ENCODE data around the gene AKT2.
"Not testable (repeated sequence)": the region's sequence is repeated elsewhere in the genome, so short reads cannot be mapped to it uniquely, and the experiment has no call there.

AKT2 gene

DNA sequence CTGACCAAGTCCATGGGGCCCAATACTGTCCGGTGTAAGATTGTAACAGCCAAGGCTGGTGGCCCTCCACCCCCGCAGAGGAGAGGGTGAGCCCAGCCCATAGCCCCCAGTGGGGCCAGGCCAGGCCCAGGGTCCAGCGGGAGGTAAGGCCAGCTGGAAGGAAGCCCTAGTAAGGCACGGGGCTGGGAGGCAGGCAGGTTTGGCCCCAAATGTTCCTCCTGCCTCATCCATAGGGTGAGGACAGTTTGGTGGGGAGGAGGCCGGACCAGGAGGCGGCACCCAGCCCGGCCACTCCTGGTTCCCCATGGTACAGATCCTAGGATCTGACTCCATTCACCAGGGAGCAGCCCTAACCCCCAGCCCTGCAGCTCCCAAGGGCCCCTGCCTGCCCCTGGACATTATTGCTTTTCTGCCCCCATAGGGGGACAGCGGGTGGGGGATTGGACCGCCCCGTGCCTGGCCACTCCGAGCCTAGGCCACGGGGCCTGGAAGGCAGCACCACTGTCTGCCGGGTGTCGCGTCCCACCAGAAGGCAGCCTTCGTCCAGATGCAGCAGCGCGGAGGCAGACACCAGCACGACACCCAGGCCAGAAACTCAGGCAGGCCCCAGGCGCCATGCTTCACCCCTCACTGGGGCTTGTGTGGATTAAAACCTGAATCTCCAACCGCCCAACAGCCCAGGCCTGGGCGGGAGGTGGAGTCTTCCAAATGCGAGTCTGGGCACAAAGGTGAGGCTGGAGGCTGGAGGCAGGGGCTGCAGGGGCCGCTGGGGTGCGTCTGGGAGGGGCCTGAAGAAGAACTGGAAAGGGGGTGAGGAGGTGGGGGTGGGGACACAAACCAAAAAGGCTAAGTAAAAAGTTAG lies 52.0 kb downstream of the AKT2 start:
- DNase-seq = no peak

DNA sequence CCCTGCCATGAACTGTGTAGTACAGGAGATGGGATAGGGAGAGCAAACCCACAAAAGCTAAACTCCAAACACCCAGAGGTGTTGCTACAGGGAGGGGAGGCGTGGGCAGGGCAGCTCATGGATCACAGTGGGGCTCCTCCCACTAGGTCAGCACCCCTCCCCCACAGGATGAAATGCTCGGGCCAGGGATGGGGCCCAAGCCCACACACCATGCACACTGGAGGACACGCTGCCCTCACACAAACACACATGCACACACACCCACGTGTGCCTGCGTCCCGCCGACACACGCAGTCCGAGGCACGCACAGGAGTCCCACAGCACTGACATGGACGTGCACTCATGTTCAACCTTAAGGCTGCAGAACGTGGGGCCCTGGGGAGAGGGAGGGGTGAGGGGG lies 52.7 kb downstream of the AKT2 start:
- DNase-seq = no peak

DNA sequence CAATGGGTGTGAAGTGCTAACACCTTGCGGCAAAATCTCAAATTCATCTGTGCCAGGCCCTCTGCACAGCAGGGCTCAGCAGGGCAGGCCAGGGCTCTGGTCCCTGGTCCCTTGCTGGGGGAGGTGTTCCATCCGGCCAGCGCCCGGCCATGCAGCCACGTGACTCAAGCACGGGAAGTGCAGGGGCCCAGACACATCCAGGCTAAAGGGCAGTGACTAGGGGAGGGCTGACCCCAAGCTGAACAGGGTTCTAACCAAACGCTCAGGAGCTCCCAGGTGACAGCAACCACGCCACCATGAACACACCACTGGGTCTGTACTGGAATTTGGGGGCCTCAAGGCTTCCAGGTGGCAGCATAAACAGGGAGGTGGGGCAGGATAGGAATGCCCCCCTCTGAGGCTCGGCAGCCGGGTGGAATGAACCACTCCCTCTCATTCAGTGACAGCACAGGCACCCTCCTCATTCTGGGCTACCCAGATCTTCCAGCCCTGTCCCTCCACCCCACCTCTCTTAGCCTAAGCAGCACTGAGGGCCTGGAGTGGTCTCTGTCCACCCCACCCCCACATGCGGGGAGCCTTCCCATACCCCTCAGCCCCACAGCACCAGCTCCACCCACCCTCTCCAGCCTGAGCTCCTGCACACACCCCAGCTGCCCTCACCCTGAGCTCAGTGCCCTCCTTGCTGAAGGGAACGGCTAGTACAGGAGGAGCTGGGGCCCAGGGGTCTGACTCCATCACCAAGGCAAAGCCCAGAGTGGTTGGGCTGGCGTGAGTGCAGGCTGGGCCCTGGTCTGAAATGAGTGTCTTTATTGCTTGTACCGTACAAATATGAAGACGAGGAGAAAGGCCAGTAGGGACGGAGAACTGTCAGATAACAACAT lies 53.4 kb downstream of the AKT2 start:
- DNase-seq = no peak

DNA sequence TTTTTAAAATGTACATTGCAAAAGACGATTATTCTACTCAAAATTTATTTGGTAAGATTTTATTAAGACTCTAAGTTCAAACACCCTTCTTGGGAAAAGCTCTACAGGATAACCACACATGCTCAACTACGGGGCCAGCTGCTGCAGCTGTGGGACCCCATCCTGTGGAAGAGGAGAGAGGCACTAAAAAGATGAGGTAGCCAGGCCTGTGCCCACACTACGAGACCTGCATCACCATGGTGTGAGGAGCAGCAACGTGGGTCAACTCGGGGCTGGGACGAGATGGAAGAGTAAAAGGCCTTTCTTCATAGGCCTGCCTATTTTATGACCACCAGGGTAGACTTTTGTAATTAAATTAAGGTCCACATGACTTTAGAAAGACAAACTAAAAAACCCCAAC lies 54.1 kb downstream of the AKT2 start:
- DNase-seq = no peak

DNA sequence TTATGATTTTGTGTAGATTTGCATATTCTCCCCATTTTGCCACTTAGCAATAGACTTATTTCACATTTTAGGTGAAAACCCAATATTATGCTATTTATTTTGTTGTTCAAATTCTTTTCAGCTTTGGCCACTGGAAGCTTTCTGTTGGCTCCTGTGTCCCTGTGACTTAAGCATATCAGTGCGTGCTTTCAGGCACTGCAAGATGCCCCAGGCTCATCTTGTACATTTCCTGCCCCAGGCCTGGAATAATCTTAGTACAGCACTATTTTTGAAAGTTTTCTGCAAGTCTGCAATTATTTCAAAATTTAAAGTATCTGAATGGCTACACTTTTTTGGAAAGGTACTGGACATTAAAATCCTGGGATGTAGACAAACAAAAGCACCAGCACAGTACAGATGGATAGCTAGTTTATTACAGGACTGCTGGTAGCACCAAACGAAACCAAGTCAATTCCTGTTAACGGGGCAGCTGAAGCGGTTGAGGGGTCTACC lies 55.2 kb downstream of the AKT2 start:
- DNase-seq = no peak

DNA sequence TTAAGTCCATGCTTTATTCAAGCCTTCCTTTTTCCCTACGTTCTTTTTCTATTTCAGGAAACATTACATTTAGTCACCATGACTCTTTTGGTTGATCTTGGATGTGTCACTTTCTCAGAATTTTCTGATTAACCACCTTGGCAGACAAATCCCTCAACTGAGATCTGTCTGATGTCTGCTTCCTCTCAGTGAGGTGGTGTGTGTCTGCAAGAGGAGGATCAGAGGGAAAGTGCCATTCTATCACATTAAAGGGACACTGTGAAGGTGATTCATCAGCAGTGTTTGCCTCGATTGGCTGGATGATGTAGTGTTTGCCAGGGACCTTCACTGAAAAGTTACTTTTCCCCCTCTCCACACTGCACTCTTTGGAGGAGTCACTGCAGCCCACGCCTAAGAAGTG lies 55.7 kb downstream of the AKT2 start:
- DNase-seq = no peak

DNA sequence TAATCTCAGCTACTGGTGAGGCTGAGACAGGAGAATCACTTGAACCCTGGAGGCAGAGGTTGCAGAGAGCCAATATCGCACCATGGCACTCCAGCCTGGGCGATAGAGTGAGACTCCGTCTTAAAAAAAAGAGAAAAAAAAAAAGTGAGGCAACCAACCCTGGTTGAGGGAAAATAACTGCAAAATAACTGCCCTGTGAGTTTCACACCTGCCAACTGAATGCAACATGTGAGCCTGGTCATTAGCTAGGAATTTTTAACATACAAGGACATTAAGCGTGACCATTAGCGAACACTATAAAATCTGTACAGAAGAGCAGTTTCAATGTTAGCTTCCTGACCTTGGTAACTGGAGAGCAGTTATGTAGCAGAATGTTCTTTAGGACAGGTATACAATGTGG lies 56.3 kb downstream of the AKT2 start:
- no peak for DNase-seq

DNA sequence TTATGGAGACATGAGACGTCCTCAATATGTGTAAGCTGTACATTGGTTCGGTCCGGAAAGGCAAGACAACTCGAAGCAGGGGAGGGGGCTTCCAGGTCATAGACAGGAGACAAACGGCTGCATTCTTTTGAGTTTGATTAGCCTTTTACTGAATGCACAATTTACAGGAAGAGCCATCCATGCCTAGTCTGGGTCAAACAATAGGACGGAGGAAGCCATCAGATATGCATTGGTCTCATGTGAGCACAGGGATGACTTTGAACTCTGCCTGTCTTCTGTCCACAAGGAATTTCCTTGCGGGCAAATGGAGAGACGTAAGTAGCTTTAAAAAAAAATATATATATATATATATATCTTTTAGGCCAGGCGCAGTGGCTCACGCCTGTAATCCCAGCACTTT lies 56.8 kb downstream of the AKT2 start:
- DNase-seq = no peak

DNA sequence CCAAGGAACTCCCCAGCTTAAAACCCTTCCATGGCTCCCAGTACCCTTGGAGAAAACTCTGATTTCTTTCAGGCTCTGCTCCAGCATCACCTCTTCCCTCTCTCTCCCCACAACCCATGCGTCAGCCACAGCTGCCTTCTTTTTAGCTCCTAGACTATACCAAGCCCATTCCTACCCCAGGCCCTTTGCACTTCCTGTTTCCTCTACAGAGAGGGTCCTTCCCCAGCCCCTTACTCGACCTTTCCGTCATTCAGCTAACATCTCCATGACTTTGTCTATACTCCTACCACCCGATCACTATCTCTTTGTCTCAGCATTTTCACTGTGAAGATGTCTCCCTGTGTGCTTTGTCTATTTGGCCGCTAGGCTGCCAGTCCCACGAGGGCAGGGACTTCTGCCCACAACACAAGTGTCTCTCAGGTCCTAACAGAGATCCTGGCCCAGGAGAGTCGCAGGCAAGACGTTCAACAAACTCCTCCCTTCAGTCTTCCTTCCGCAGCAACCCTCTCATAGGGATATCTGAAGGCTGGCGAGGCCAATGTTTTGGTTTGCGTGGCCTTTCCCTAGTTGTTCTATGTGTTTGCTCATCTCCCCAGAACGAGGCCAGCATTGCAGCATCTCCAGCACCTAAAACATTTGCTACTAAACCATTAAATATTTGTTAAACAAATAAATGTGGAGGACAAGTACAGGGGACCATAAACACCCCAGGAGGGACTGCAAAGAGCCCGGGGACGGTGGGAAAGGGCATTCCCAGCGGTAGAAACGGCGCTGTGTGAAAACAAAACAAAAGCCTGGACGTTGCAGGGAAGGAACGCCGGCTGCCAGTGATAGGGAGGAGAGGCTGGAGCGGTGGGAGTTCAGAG lies 59.5 kb downstream of the AKT2 start:
- DNase-seq = peak; percentile 56

DNA sequence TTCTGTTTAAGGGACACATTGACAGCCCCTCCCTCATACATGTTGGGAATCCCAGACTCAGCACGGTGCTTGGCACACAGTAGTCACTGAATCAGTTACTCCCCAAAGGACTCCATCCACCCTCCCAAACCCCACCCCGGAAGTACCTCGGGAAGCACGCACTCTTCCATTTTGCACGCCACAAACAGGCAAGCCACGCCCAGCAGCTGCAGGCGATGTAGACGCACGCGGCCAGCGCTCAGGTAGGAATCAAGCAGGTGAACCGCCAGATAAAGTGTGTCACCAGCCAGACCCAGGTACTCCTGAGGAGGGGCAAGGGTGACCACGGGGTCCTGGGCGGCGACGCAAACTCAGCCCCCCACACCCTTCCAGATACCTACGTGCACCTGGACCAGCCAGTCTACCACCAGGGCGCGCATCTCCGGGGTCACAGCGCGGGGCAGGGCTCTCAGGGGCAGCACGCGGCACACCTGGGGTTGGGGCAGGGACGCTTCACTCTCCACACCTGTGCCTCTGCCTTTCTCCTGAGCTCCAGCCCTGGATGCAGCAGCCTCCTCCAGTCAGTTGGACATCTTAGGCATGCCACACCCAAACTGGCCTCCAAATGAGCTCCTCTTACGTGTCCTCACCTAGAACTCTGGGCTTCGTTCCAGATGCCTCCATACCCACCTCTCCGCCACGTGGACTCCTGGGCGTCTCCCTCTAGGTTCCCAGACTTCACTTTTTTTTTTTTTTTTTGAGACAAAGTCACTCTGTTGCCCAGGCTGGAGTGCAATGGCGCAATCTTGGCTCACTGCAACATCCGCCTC lies 60.6 kb downstream of the AKT2 start:
- DNase-seq = no peak

DNA sequence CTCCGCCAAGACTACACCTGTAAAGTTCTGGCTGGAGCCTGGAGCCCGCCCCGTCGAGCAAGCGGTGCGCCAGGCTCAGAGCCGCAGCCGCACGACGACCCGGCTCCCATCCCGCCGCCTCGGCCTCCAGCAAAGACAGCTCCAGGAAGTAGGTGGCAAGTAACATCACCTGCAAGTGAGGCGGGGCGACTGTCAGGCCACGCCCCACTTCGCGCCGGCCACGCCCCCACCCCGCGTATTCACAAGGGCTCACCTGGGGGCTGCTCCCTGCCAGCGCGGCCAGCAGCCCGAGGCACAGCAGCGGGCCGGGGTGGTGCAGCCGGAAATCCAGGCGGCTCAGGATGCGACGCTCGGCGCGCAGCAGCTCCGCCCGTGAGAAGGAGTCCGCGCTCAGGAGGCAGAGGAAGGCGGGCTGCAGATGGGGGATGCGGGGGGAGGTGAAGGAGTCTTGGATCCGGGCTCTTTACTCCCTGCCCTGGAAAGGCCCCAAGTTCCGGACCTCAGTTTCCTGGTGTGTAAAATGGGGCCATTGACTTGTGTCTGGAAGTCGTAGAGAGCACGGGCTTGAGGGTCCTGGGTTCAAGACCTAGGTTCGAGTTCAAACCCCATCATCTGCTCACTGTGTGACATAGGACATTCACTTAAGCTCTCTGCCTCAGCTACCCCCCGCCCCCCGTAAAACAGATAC lies 61.9 kb downstream of the AKT2 start:
- no peak for DNase-seq

DNA sequence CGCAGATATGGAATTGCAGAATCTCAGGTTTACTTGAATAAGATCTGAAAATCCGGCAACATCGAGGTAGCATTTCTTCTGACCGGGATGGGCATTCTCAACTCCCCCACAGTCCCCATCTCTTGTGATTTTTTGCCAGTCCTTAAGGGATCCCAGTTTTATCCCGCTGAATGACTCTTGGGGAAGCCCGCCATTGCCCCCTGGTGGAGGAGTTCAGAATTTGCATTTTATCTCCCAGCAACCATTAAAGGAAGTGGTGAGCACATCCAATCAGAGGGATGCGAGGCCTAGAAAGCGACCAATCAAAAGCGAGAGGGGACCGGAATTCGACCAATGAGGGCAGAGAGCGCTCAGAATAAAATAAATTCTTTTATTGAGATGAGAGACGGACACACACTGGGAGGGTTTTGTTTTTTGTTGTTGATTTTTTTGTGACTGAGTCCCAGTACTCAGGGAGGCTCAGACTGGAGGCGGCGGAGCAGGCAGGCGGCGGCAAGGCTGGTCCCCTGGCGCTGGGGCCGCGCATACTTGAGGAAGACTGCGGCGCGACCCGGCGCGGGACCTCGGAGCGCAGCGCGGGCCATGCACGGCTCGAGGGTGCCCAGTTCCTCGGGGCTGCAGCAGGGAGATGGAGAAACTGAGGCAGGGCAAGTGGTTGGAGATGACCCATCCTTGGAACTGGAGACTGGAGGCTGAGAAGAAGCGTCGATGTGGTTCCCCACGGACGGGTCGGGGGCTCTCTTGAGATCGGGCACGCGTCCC lies 63.1 kb downstream of the AKT2 start:
- DNase-seq = peak; percentile 37

DNA sequence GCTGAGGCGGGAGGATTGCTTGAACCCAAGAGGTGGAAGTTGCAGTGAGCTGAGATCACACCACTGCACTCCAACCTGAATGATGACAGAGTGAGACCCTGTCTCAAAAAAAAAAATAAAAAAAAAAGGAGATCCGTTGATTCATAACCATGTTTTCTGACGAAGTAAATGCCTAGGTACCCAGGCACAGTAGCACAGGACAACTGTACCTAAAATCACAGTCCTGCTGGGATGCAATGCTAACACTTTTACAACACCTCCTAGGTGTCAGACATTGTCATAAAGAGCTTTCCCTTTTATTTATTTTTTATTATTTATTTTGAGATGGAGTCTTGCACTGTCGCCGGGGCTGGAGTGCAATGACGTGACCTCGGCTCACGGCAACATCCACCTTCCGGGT lies 64.5 kb downstream of the AKT2 start:
- no peak for DNase-seq

DNA sequence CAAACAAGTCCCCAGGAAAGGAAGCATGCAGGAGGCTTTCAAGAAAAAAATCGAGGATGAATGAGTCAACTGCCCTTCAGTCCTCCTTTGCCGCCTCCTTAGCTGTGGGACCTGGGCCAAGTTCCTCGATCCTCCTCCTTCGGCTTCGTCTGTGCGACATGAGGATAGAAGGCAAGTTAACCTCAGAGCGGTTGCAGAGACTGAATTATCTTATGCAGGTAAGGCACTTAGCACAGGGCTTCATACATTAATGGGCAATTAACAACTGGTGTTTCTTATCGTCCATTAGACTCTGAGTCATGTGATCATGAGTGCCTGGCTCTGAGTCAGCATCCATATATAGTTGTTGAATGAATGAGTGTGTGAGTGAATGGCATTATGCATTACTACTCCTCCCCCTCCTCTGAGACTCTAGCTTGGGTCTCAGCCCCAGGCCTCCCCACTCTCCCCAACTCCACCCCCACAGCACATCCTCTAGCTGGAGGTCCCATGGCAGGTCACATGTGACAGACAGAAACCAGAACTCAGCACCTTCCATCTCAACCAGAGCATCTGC lies 65.3 kb downstream of the AKT2 start:
- DNase-seq = peak; percentile 88

DNA sequence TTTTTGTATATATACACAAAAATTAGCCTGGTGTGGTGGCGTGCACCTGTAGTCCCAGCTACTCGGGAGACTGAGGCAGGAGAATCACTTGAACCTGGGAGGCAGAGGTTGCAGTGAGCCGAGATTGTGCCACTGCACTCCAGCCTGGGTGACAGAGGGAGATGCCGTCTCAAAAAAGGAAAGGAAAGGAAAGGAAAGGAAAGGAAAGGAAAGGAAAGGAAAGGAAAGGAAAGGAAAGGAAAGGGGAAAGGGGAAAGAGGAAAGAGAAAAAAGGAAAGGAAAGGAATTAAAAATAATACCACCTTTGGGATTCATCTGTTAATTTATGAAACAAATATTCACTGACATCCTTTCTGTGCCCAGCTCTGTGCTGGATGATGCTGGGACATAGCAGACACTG lies 66.1 kb downstream of the AKT2 start:
- DNase-seq = not testable (repeated sequence)

DNA sequence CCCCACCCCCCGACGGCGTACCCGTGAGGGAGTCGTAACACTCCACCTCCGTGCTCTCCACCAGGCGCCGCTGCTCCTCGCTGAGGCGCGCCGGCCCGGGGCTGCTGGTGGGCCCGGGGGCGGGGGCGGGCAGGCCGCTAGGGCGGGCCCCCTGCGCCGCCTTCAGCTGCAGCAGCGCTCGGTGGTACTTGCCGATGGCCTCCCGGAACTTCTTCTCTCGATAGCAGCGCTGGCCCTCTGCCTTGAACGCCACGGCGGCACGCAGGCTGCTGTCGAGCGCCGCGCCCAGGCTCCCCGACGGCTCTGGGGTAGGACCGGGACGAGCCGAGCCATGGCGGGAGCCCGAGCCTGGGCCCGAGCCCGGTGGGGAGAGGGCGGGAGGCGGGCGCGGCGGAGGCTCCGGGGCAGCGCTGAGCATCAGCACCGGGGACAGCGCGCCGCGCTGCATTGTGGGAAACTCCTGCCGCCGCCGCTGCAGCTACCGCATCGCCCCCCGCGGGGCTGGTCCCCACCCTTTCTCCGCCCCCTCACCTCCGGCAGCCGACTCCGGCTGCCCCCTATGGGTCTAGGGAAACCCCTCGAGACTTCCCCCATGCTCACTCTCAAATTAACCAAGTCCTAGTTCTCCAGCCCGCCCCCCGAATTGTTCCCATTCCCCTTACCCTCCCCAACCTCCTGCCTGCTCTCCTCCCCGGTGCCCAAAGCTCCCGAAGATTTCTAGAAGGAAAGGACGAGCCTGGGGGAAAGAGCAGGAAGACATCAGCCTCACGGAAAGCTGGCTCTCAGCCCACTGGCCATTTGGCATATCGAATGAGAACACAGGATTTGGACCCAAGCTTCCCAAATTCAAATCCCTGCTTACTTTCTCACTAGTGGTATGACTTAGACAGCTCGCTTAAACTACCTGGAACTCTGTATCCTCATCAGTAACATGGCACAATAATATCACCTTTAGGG lies 66.9 kb downstream of the AKT2 start, which contains the start of gene TTC9B:
Gene TTC9B, minus strand, starts transcription at position 451 of the 957 bp plus-strand sequence. Its CDS starts 3 bp downstream, at position 448.
- no peak for DNase-seq

DNA sequence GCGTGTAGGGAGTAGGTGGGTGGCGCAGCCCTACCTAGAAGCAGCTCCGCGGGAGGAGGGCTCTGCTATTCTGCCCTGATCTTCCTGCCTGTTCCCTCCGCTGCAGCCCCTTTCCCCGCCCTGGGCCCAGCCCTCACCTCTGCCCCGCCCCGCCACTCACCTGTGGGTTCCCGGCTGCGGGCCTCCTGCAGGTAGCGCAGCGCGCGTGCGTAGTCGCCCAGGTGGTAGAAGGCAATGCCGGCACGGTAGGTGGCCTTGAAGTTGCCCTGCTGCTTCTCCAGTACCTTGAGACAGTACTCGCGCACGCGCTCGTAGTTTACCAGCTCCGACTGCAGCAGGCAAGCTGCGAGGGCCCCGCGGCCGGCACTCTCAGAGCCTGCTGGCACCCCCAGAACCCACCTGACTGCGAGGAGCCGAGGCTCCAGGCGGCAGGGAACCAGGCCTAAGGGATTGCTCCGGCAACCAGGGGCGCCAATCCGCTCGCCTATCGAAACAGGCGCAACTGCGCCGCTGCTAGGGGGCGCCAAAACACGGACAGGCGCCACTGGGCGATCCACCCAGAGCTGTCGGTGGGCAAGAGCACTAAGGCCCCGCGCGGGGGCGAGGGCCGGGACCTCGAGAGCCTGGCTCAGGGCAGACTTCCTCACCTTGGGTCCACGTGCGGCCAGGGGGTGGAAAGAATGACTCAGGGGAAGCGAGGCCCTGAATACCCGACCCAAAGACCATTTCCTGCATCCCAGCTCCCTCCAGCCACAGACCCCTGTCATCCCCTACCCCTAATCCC lies 67.9 kb downstream of the AKT2 start:
- peak; percentile 90 for DNase-seq

DNA sequence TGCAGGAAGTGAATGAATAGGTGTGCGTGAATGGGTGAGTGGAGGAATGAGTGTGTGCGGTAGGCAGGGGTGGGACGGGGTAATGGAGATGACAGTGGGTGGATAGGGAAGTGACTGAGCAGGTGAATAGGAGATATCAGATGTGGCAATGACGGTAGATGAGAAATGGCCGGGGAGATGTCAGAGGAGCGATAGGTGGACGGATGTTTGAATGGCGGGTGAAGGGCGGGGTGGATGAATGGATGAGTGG lies 68.4 kb downstream of the AKT2 start:
- no peak for DNase-seq
